GM20000 (cell line): ENCODE data around the gene MTG1.

Experiments
- DNase-seq: peaks from one replicate; pipeline ENCODE4 v3.0.0; 2012; ENCODE audit warnings: low spot score
- TF ChIP-seq, protein P1 (sequence below): IDR thresholded peaks from 2 replicates; pipeline ENCODE4 v1.5.1; 2012; ENCODE audit warnings: mild to moderate bottlenecking, control low read depth; ENCODE audit errors: extremely low read depth, missing control alignments

Gene MTG1

GRCh38 chr10:133391249-133391635 is 2.7 kb upstream of the MTG1 start:
- DNase-seq, result no peak
- TF ChIP-seq, protein P1, sequence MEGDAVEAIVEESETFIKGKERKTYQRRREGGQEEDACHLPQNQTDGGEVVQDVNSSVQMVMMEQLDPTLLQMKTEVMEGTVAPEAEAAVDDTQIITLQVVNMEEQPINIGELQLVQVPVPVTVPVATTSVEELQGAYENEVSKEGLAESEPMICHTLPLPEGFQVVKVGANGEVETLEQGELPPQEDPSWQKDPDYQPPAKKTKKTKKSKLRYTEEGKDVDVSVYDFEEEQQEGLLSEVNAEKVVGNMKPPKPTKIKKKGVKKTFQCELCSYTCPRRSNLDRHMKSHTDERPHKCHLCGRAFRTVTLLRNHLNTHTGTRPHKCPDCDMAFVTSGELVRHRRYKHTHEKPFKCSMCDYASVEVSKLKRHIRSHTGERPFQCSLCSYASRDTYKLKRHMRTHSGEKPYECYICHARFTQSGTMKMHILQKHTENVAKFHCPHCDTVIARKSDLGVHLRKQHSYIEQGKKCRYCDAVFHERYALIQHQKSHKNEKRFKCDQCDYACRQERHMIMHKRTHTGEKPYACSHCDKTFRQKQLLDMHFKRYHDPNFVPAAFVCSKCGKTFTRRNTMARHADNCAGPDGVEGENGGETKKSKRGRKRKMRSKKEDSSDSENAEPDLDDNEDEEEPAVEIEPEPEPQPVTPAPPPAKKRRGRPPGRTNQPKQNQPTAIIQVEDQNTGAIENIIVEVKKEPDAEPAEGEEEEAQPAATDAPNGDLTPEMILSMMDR, result no peak

DNA sequence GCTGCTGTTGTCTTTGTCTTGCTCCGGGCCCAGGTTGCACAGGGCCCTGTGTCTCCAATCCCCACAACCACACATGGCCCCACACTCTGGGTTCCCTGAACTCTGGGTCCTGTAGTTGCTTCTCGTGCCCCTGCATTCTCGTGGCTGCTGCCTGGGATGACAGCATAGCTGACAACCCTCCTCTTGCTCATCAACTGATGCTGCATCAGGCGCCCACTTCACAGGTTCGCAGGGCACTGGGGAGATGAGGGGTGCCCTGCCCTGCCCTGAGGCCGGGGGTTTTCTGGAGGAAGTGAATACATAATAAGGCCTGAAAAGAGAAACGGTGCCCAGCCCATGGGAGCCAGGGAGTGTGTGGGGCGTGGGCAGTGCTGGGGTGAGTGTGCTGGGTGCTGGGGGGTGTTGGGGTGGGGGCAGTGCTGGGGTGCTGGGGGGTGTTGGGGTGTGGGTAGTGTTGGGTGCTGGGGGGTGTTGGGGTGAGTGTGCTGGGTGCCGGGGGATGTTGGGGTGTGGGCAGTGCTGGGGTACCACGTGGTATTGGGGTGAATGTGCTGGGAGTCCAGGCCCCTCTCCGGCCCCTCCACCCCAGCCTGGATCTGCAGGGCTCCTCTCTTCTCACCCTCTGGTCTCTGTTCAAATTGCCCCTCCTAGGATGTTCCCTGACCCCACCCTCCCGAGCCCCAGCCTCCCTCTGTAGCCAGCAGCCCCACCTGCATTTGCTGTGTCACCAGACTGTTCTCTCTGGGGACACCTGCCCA is 2.0 kb upstream of the MTG1 start:
- peak; percentile 35 for DNase-seq
- TF ChIP-seq, protein P1, result no peak

GRCh38 chr10:133393401-133394063 is 425 bp upstream of the MTG1 start:
- TF ChIP-seq, protein P1, result no peak
- no peak for DNase-seq

DNA sequence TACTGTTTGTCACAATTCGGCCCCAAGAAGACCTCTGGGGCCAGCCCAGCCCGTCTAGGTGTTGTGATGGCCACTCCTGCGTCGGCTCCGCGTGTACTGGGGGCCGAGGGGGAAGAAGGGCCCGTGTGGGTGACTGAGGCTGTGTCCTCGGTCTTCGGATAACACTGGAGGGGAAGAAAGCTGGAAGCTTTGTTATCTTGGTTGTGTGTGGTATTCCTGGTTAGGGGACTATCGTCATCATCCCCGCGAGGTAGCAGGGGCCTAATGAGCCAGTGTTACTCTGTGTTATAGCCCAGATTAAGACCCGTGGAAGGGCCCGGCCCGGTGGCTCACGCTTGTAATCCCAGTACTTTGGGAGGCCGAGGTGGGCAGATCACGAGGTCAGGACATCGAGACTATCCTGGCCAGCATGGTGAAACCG is 854 bp downstream of the MTG1 start:
- TF ChIP-seq, protein P1, result no peak
- no peak for DNase-seq

GRCh38 chr10:133396035-133396624 is 2.2 kb downstream of the MTG1 start:
- TF ChIP-seq, protein P1, result no peak
- no peak for DNase-seq

DNA sequence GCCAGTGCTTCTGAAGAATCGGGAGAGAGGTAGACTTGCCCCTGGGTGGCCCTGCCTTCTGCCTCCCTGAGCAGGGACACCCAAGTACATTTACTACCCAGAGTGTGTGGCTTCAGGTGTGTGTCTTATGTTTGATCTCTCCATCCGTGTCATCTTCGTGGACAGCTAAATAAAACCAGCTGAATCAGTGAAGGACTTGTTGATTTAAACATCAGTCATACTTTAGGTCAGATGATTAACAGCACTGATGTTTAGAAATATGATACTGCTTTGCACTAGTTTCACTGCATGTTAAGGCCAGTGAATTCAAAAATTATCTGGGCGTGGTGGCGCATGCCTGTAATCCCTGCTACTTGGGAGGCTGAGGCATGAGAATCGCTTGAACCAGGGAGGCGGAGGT is 4.0 kb downstream of the MTG1 start:
- no peak for DNase-seq
- TF ChIP-seq, protein P1, result no peak

DNA sequence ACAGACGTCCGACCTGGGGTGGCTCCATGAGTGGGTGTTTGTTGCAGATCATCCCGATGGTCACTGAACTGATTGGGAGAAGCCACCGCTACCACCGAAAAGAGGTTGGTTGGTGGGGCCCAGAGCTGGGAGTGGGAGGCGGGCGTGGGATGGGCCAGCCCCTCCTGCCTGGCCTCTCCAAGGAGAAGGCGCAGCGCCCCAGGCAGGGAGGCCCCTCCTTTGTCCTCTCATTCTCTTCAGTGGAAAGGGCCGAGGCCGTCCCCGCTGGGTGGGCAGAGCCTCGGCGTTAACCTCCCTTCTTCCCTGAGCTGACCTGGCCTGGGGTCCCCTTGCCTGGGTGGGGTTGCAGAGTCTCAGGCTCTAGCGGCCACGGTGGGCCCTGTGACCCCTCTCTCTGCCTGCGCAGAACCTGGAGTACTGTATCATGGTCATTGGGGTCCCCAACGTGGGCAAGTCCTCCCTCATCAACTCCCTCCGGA is 5.2 kb downstream of the MTG1 start:
- TF ChIP-seq, protein P1, result no peak
- no peak for DNase-seq
